GM10847 (cell line): ENCODE measurements around the gene ARHGAP45.
A peak's percentile ranks its signal among the peaks of the same experiment; 100 is the strongest.

Source experiments
- POLR2A ChIP-seq: IDR thresholded peaks from 2 replicates; pipeline ENCODE4 v1.6.1; 2011; ENCODE audit not compliant: insufficient read length; ENCODE audit errors: extremely low read depth

ARHGAP45 gene

GRCh38 chr19:1131718-1132551 lies 65.0 kb downstream of the ARHGAP45 start:
- peak; percentile 43 for TF ChIP-seq POLR2A

- TF ChIP-seq POLR2A = no peak
These were observed 65.8 kb downstream of the ARHGAP45 start for GRCh38 chr19:1132552-1133383.

GRCh38 chr19:1133471-1133929 lies 66.5 kb downstream of the ARHGAP45 start:
- TF ChIP-seq POLR2A = peak; percentile 38

GRCh38 chr19:1134431-1134830 lies 67.5 kb downstream of the ARHGAP45 start:
- no peak for TF ChIP-seq POLR2A

- no peak for TF ChIP-seq POLR2A
These were observed 68.5 kb downstream of the ARHGAP45 start for GRCh38 chr19:1135454-1135853.

GRCh38 chr19:1136201-1136600 lies 69.2 kb downstream of the ARHGAP45 start:
- no peak for TF ChIP-seq POLR2A
